Measurements from ENCODE around the gene CLCN7.

GRCh38 chr16:1443980-1444729 is 30.7 kb downstream of the CLCN7 start, which contains the start of gene CCDC154:
- TF ChIP-seq EZH2phosphoT487 (IDR thresholded peaks at IDR 0.05; ENCODE audit: borderline replicate concordance, low read length) (no peak), CTCF (conservative IDR thresholded peaks at IDR 0.05; ENCODE audit: low read depth, low read length) (no peak)

Measured in PC-3 (cell line).